NCI-H345 (cell line): Measurements from ENCODE around the gene HOXD1.

ENCODE experiments used
- DNase-seq: peaks from one replicate; lab custom pipeline; 2025; lab: John Stamatoyannopoulos, UW

HOXD1 gene

GRCh38 chr2:176184749-176185148 is 3.7 kb upstream of the HOXD1 start:
- DNase-seq, result no peak

DNA sequence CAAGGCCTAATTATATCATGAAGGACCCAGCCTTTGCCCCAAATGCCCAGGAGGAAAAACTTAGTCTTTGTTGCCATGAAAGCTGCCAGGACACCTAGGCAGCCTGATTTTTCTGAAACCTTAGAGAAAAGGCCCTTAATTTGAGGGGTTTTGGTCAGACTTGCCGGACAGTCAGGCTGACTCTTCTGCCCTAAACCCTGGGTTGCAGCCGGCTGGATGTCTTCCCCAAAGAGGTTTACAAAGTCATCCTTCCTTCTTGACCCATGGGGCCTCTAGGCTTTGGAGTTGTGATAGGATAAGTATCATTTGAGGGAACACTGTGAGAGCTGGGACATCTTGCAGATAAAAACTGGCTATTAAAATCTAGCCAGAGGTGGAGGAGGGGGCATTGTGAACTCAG is 2.4 kb upstream of the HOXD1 start:
- DNase-seq, result no peak

DNA sequence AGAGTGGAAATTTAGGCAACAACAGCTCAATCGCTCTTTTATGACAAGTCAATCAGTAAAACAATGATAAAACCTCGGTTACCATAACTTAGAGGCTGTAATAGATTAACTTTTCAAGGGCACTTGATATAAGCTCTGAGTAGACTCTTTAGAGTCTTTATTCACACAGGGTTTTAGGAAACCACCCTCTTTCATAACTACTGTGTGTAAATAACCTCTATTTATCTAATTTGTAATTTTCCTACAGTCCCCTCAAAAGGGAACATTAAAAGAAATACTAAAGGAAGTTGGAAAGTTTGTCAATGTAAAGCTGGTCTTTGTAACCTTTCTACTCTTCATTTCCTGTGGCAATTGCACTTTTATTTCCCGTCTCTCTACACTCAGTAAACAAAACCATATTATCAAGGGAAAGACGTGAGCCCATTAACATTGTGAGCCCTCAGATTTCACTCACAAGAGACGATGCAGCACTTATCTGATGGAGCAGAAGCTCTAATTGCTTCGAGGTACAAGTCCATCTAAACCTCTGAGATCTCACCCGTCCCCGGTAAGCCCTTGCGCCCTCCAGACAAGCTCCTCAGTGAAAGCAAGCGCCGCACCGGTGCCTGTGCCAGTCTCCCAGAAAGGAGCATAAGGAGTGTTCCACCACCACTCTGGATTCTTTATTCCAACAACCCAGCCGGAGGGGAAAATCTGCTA is 1.1 kb upstream of the HOXD1 start:
- peak; percentile 40 for DNase-seq

DNA sequence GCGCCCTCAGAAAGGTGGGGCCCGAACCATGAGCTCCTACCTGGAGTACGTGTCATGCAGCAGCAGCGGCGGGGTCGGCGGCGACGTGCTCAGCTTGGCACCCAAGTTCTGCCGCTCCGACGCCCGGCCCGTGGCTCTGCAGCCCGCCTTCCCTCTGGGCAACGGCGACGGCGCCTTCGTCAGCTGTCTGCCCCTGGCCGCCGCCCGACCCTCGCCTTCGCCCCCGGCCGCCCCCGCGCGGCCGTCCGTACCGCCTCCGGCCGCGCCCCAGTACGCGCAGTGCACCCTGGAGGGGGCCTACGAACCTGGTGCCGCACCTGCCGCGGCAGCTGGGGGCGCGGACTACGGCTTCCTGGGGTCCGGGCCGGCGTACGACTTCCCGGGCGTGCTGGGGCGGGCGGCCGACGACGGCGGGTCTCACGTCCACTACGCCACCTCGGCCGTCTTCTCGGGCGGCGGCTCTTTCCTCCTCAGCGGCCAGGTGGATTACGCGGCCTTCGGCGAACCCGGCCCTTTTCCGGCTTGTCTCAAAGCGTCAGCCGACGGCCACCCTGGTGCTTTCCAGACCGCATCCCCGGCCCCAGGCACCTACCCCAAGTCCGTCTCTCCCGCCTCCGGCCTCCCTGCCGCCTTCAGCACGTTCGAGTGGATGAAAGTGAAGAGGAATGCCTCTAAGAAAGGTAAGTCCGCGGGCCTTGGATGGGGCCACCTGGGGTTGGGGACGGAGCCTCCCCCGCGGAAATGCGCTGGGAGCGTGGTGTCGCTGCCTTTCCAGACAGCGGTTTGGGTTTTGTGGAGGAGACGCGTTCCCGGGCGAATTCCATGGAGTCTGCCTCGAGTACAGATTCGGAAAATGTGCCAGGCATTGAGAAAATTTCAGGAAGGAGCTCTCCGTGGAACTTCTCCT is 559 bp downstream of the HOXD1 start:
- peak; percentile 35 for DNase-seq

- no peak for DNase-seq
Observed at GRCh38 chr2:176189681-176190641, 1.5 kb downstream of the HOXD1 start.

DNA sequence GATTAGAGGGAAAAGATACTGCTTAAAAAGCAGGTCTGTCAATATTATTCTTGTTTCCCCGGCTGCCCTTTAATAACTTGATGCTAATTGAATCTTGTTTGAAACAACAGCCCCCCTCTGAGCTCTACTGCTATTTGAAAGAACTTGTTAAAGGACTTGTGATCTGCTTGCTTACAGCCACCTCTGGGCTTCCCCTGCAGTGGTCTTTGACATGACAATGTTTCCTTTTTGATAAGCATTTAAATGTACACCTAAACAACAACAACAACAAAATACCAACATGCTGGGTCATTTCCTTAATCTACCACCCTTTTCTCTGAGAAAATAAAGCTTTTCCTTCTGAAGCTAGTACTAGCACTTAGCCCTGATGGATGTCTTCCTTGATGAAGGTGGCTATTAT is 3.9 kb downstream of the HOXD1 start:
- no peak for DNase-seq

GRCh38 chr2:176193048-176193447 is 4.6 kb downstream of the HOXD1 start:
- DNase-seq, result no peak

- no peak for DNase-seq
Observed at GRCh38 chr2:176199902-176200301, 11.4 kb downstream of the HOXD1 start.

DNA sequence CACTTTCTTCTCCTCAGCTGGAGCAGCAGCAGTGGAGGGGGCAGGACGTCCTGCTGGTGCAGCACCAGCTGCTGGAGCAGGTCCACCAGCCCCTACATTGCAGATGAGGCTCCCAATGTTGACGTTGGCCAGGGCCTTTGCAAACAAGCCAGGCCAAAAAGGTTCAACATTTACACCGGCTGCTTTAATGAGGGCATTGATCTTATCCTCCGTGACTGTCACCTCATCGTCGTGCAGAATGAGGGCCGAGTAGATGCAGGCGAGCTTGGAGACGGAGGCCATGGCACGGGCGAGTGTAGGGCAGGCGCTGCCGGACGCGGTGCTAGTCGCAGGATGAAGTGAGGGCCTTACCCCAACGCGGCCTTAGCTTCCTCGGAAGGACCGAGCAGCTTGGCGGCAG is 12.5 kb downstream of the HOXD1 start:
- DNase-seq, result no peak

DNA sequence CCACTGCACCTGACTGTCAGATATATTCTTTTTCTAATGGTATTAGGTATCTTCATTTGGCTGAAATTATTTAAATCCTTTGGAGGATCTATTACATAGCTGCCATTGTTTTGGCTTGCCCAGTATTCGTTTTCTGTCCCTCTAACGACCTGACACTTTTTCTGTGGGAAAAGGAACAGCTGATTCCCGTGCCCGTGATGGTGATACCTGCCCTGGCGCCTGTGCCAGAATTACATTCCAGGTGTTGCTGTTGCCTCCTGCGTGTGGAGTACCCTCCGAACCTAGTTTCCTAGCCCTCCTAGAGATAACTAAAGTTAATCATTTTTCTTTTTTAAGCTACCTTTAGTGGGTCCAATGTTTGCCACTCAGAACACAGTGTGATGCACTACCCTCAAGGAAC is 14.0 kb downstream of the HOXD1 start:
- no peak for DNase-seq

DNA sequence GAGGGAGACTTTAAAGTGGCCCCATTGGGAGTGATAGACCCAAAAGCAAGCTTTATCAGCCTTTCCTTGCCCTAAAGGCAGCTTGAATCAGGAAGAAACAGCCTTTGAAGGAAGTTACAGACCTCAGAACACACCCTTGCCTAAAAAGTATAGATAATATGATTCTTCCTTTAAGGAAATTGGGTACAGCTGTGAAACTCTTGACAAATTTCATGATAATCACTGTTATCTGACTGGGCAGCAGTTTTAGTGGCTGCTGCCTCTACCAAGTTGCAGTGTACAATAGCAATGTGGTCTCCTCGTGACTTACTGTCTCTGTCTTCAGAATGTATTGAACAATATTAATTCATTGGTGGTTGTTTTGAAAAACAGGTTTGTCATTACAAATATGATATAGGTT is 16.7 kb downstream of the HOXD1 start:
- no peak for DNase-seq

- no peak for DNase-seq
Observed at GRCh38 chr2:176206136-176206535, 17.7 kb downstream of the HOXD1 start.

- DNase-seq, result no peak
Observed at GRCh38 chr2:176206682-176207081, 18.2 kb downstream of the HOXD1 start.

DNA sequence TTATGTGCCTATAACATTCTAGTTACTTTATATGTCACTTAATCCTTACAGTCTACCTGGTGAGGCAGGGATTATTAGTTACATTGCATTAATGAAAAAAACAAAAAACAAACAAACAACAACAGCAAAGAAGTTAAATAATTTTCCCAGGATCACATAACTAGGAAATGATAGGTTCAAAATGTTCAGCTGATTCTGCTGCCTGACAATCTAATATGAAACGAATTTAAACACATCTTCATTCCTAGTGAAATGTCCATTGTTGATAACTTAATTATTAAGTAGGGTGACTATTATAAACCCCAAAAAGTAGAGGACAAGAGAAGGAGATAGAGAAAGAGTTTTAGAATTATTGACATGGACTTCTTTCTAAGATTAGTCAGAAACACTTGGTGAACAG is 22.6 kb downstream of the HOXD1 start:
- no peak for DNase-seq

DNA sequence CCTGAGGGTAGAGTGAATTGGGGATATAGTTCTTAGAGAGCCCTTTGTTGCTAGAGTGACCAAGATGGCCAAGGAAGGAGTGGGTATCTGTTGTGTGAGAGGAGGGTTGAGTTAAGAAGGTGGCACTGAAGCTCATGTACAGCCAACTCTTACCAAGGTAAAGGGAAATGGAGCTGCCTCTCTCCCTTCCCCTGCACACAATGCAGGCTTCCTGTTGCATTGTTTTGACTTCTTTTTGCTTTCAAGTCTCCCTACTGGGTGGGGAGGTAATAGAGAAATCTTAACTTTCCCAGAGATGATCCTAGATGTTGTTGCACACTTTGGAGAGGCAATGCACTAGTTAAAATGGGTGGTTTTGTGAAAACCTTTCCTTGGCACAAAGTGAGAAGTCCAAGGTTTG is 23.8 kb downstream of the HOXD1 start:
- DNase-seq, result no peak

DNA sequence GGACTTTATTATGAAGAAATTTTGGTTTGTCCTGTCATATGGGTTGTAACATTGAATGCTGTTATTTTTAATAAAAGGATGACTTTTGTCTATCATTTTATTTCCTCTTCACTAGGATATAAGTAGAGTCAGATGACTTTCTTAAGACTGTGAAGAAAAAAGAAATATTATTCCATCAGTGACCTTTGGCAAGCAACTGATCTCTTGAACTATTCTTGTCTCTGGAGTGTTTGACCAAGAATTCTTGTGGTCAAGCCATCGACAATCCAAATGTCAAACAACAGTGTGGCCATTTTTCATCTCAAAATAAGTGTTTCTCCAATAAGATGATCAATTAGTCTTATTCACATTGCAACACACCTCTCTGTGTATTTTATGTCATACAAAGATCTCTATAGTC is 24.9 kb downstream of the HOXD1 start:
- DNase-seq, result no peak

- no peak for DNase-seq
Observed at GRCh38 chr2:176227874-176228273, 39.4 kb downstream of the HOXD1 start.

DNA sequence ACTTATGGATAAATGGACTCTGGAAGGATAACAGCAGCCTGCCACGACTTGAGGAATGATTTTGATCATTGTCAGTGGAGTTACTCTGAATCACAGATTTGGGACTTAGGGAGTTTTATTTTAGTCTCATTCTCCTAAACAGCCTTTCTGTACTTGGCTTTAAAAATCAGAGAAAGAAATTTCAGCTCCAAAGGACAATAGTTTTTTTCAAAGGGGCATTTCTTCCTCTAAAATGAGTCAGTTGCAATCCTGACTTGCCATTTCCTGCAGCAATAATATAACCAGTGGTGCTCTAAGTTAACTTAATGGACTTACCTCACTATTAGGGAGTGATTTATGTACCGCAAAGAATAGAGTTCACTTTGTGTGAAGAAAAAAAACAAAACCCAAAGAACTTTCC is 45.7 kb downstream of the HOXD1 start:
- no peak for DNase-seq

DNA sequence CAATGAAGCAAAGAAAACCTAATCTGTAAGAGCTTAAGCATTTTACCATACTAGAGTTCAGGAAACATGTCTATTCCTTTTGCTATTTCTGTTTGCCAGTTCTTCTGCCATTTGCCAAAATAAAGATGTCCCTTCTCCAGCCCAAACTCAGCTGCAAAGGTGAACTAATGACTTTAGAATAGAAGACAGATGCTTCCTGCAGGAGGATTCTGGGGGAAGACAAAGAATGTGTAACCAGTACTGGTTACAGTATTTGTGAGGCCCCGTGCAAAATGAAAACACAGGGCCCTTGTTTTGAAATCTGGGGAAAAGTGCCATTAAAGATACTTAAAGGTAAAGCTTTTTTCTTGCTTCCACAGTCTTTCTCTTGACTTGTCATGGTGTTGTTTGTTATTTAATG is 46.5 kb downstream of the HOXD1 start:
- no peak for DNase-seq

GRCh38 chr2:176237456-176237855 is 49.0 kb downstream of the HOXD1 start:
- no peak for DNase-seq

GRCh38 chr2:176239031-176239430 is 50.6 kb downstream of the HOXD1 start:
- no peak for DNase-seq

DNA sequence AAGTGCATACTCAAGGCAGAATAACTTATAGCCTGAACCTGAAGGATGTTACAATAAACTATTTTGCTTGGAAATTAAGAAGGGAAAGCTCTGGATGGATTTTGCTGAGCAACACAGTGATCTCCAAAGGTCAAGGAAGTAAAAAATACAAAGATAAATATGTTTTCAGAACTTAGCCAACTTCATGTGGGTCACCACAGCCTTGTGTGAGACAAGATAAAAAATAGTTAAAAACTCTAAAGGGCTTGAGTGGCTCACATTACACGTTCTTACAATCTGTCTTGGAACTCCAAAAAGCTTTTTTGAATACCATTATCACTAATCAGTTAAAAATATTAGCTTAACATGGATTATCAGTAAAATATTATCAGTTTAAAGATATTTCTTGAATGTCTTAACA is 51.8 kb downstream of the HOXD1 start:
- no peak for DNase-seq
